T-helper 9 cell (primary cell): Measurements from ENCODE around the gene REG3A.

ENCODE experiments used
- DNase-seq: peaks from one replicate; pipeline ENCODE4 v3.0.0-alpha.2; 2020
- total RNA-seq, 2 donors: gene quantifications; one replicate each; lab custom pipeline; 2026; lab: John Stamatoyannopoulos, UW

REG3A gene
- total RNA-seq, result 0 reads per million in 2 donors

GRCh38 chr2:79159653-79160052, at the start of gene REG3A:
TSS of gene REG3A (minus strand) at chr2:79159753. CDS start at chr2:79159405, 348 bp downstream.
- DNase-seq, result no peak

GRCh38 chr2:79200762-79201161, 41.2 kb upstream of the REG3A start:
- DNase-seq, result no peak

- no peak for DNase-seq
Measured at GRCh38 chr2:79191816-79192215, 32.3 kb upstream of the REG3A start.

GRCh38 chr2:79191081-79191480, 31.5 kb upstream of the REG3A start:
- DNase-seq, result no peak

GRCh38 chr2:79189465-79189864, 29.9 kb upstream of the REG3A start:
- no peak for DNase-seq

- DNase-seq, result no peak
Measured at GRCh38 chr2:79181617-79182016, 22.1 kb upstream of the REG3A start.

- no peak for DNase-seq
Measured at GRCh38 chr2:79180092-79180491, 20.5 kb upstream of the REG3A start.

GRCh38 chr2:79179036-79179435, 19.5 kb upstream of the REG3A start:
- DNase-seq, result no peak

- DNase-seq, result no peak
Measured at GRCh38 chr2:79178076-79178674, 18.6 kb upstream of the REG3A start.

GRCh38 chr2:79171348-79171958, 11.9 kb upstream of the REG3A start:
- no peak for DNase-seq

- no peak for DNase-seq
Measured at GRCh38 chr2:79162801-79163200, 3.2 kb upstream of the REG3A start.

GRCh38 chr2:79162132-79162531, 2.6 kb upstream of the REG3A start:
- DNase-seq, result no peak

- no peak for DNase-seq
Measured at GRCh38 chr2:79159030-79159429, 523 bp downstream of the REG3A start.

GRCh38 chr2:79155826-79156476, 3.6 kb downstream of the REG3A start:
- no peak for DNase-seq

- DNase-seq, result no peak
Measured at GRCh38 chr2:79139423-79139822, 20.1 kb downstream of the REG3A start.

GRCh38 chr2:79138385-79138784, 21.2 kb downstream of the REG3A start:
- DNase-seq, result no peak

- no peak for DNase-seq
Measured at GRCh38 chr2:79131687-79132086, 27.9 kb downstream of the REG3A start.

GRCh38 chr2:79129804-79130203, 29.7 kb downstream of the REG3A start:
- DNase-seq, result no peak

- no peak for DNase-seq
Measured at GRCh38 chr2:79129260-79129659, 30.3 kb downstream of the REG3A start.

GRCh38 chr2:79128406-79128805, 31.1 kb downstream of the REG3A start:
- no peak for DNase-seq

GRCh38 chr2:79125721-79125985, 33.9 kb downstream of the REG3A start:
- DNase-seq, result no peak

GRCh38 chr2:79124907-79125720, 34.4 kb downstream of the REG3A start:
- DNase-seq, result no peak

- DNase-seq, result no peak
Measured at GRCh38 chr2:79122676-79123075, 36.9 kb downstream of the REG3A start.
